IMR-90 (cell line): ENCODE data around the gene RALGAPA2. TPM values are rescaled to one million over a fixed set of nuclear protein-coding genes. Genes with fewer than 3 reads are reported as not detected.

ENCODE experiments used
- ATAC-seq: fragments of 200-7000 bp; cut with Tn5 transposase; 2 replicates; pipeline ENCODE4 v1.9.1; 2020; ENCODE audit warnings: low read depth, mild to moderate bottlenecking, moderate library complexity
- BruUV-seq: library from RNA; stranded (reverse); fragments of 400-500 nt; replicated peaks from 2 replicates; lab custom pipeline; 2021; lab: Mats Ljungman, UMichigan
- CTCF ChIA-PET: fragments of 300-600 bp; formaldehyde crosslinking; extraction: SDS; loops from one replicate; lab custom pipeline; 2021; ENCODE audit warnings: antibody characterized with exemption; lab: Yijun Ruan, JAX
- POLR2A ChIA-PET: fragments of 300-600 bp; sonication (Branson Sonifier 250); formaldehyde crosslinking; loops from one replicate; lab custom pipeline; 2022; ENCODE audit warnings: antibody characterized with exemption; ENCODE audit not compliant: unreplicated experiment; lab: Charles Lee
- DNase-seq: peaks from one replicate; pipeline ENCODE4 v3.0.0; 2013
- H2AFZ ChIP-seq: replicated peaks from 2 replicates; pipeline ENCODE3; 2013; ENCODE audit warnings: low read length, mild to moderate bottlenecking; ENCODE audit not compliant: poor library complexity
- H2AK5ac ChIP-seq: 2 replicates; pipeline ENCODE4 v1.6.1; 2013; ENCODE audit warnings: low read depth, low read length, inconsistent platforms
- H2AK9ac ChIP-seq: replicated peaks from 2 replicates; pipeline ENCODE3; 2013; ENCODE audit warnings: mild to moderate bottlenecking, low read depth, low read length, moderate library complexity; ENCODE audit not compliant: poor library complexity
- H2BK120ac ChIP-seq: 2 replicates; pipeline ENCODE4 v1.6.1; 2013; ENCODE audit warnings: low read depth, low read length, inconsistent platforms
- H2BK15ac ChIP-seq: 3 replicates; pipeline ENCODE4 v1.6.1; 2013; ENCODE audit warnings: low read depth, low read length, inconsistent platforms
- H2BK20ac ChIP-seq: 2 replicates; pipeline ENCODE4 v1.6.1; 2013; ENCODE audit warnings: low read depth, mild to moderate bottlenecking, inconsistent platforms, low read length, moderate library complexity
- H2BK5ac ChIP-seq: 2 replicates; pipeline ENCODE4 v1.6.1; 2013; ENCODE audit warnings: mild to moderate bottlenecking, low read depth, low read length, inconsistent platforms; ENCODE audit not compliant: poor library complexity, severe bottlenecking
- H3K14ac ChIP-seq: replicated peaks from 2 replicates; pipeline ENCODE4 v1.6.1; 2013; ENCODE audit warnings: low read depth, low read length, inconsistent platforms
- H3K18ac ChIP-seq: 2 replicates; pipeline ENCODE4 v1.6.1; 2013; ENCODE audit warnings: low read depth, low read length, control low read depth
- H3K23ac ChIP-seq: 2 replicates; pipeline ENCODE4 v1.6.1; 2013; ENCODE audit warnings: low read depth, low read length, inconsistent platforms
- H3K27ac ChIP-seq: 2 replicates; pipeline ENCODE4 v1.5.1; 2013; ENCODE audit warnings: mild to moderate bottlenecking, control low read depth, low read length; ENCODE audit not compliant: insufficient read depth
- H3K27me3 ChIP-seq: 2 replicates; pipeline ENCODE4 v1.6.1; 2013; ENCODE audit warnings: low read length; ENCODE audit not compliant: control insufficient read depth, insufficient read depth
- H3K36me3 ChIP-seq: 2 replicates; pipeline ENCODE4 v1.6.1; 2013; ENCODE audit warnings: low read length, mixed read lengths; ENCODE audit not compliant: control insufficient read depth, insufficient read depth
- H3K4ac ChIP-seq: 2 replicates; pipeline ENCODE4 v1.6.1; 2013; ENCODE audit warnings: low read depth, low read length, inconsistent platforms
- H3K4me1 ChIP-seq: 2 replicates; pipeline ENCODE4 v1.6.1; 2013; ENCODE audit warnings: low read length, mixed read lengths; ENCODE audit not compliant: control insufficient read depth, insufficient read depth
- H3K4me2 ChIP-seq: 2 replicates; pipeline ENCODE4 v1.6.1; 2013; ENCODE audit warnings: low read depth, mild to moderate bottlenecking, control low read depth, low read length, moderate library complexity
- H3K4me3 ChIP-seq: 2 replicates; pipeline ENCODE4 v1.5.1; 2013; ENCODE audit warnings: low read depth, mild to moderate bottlenecking, control low read depth, low read length, moderate library complexity; ENCODE audit not compliant: insufficient read depth
- H3K56ac ChIP-seq: 2 replicates; pipeline ENCODE4 v1.6.1; 2013; ENCODE audit warnings: low read length, inconsistent platforms; ENCODE audit not compliant: insufficient read depth; ENCODE audit errors: extremely low read depth
- H3K79me1 ChIP-seq, 2 experiments: 2 replicates each; pipeline ENCODE4 v1.6.1; 2013; ENCODE audit warnings: low read length in 2 of 2, inconsistent platforms in 1 of 2, low read depth in 1 of 2
- H3K9ac ChIP-seq: 2 replicates; pipeline ENCODE4 v1.6.1; 2013; ENCODE audit warnings: low read depth, low read length, control low read depth
- H3K9me1 ChIP-seq: 2 replicates; pipeline ENCODE4 v1.6.1; 2013; ENCODE audit warnings: low read length, inconsistent platforms; ENCODE audit not compliant: insufficient read depth
- H3K9me3 ChIP-seq: 2 replicates; pipeline ENCODE4 v1.6.1; 2013; ENCODE audit warnings: low read length; ENCODE audit not compliant: control insufficient read depth, insufficient read depth
- H4K20me1 ChIP-seq: 2 replicates; pipeline ENCODE4 v1.6.1; 2013; ENCODE audit warnings: low read length, inconsistent platforms; ENCODE audit not compliant: insufficient read depth
- H4K5ac ChIP-seq: 2 replicates; pipeline ENCODE4 v1.6.1; 2013; ENCODE audit warnings: mild to moderate bottlenecking, low read depth, low read length, control low read depth
- H4K8ac ChIP-seq, 2 experiments: 2 replicates each; pipeline ENCODE4 v1.6.1; 2013; ENCODE audit warnings: low read depth in 2 of 2, low read length in 2 of 2, control low read depth in 1 of 2, inconsistent platforms in 1 of 2
- H4K91ac ChIP-seq: 2 replicates; pipeline ENCODE4 v1.6.1; 2013; ENCODE audit warnings: low read depth, low read length, inconsistent platforms; ENCODE audit not compliant: insufficient read depth
- BHLHE40 ChIP-seq: fragments of 150-350 bp; IDR thresholded peaks from 2 replicates; pipeline ENCODE4 v1.6.1; 2016; ENCODE audit warnings: mild to moderate bottlenecking, low read depth, low read length
- CTCF ChIP-seq: conservative IDR thresholded peaks from 2 replicates; pipeline ENCODE4 v1.5.1; 2012; ENCODE audit warnings: mild to moderate bottlenecking, low read depth, low read length, improper control_type of control experiment
- ELK1 ChIP-seq: fragments of 150-350 bp; IDR thresholded peaks from 2 replicates; pipeline ENCODE4 v1.6.1; 2016; ENCODE audit warnings: low read depth, mild to moderate bottlenecking, low read length, moderate library complexity, borderline replicate concordance
- WGBS, 2 experiments: methylation state at CpG; one replicate each; pipeline versions ENCODE4 v1.1.5 to v1.1.7; 2013; ENCODE audit warnings: missing lambda C conversion rate in 2 of 2; ENCODE audit not compliant: insufficient read length in 1 of 2; ENCODE audit errors: extremely low coverage in 2 of 2; 5-methylcytosine and 5-hydroxymethylcytosine counted together
- dilution Hi-C: fragments of 300-500 bp; cut with HindIII; formaldehyde crosslinking; loops from one replicate; pipeline ENCODE4 v1.14.3; 2018; ENCODE audit warnings: low sequenced_read_pairs; ENCODE audit not compliant: unreplicated experiment
- in situ Hi-C: fragments of 300-500 bp; cut with MboI; formaldehyde crosslinking; loops from 3 replicates; pipeline ENCODE4 v1.14.3; 2019; ENCODE audit warnings: low sequenced_read_pairs, inconsistent platforms, mixed read lengths
- intact Hi-C: fragments of 100-400 bp; cut with micrococcal nuclease; formaldehyde crosslinking; loops from 2 replicates; pipeline ENCODE4 v1.10.0; 2022
- polyA plus RNA-seq, 3 experiments: library from polyadenylated mRNA; depleted of rRNA; stranded (reverse); fragments of >200 nt; gene quantifications; 2 replicates each; pipeline ENCODE4 v1.2.3, GENCODE V29; 2012; ENCODE audit warnings: low replicate concordance in 1 of 3
- total RNA-seq: library from RNA; depleted of rRNA; stranded (reverse); fragments of >200 nt; gene quantifications from 2 replicates; pipeline ENCODE4 v1.2.3, GENCODE V29; 2012

The RALGAPA2 gene
- total and polyA plus RNA-seq, 2 of the 4 experiments (the other 2 are of a cell fraction), result 1.3 to 3.9 TPM

GRCh38 chr20:20752712-20753111, 40.3 kb upstream of the RALGAPA2 start:
- Histone ChIP-seq H3K9ac (no peak overlapping the region), H3K36me3 (no peaks in the 10 kb centered on the region), H3K23ac (no peak overlapping the region), H4K8ac (no peak overlapping the region), H2AK9ac (no peak overlapping the region), H3K4me2 (no peak overlapping the region), H3K79me1 (no peaks in the 10 kb centered on the region), H4K20me1 (no peaks in the 10 kb centered on the region), H3K27ac (no peak overlapping the region), H4K5ac (no peak overlapping the region), H3K27me3 (no peaks in the 10 kb centered on the region), H3K18ac (no peak overlapping the region), H2AK5ac (no peak overlapping the region), H3K4ac (no peak overlapping the region), H3K56ac (no peak overlapping the region), H3K4me3 (no peak overlapping the region), H3K14ac (no peak overlapping the region), H2BK15ac (no peak overlapping the region), H4K91ac (no peak overlapping the region), H2BK20ac (no peak overlapping the region), H2BK5ac (no peak overlapping the region), H2BK120ac (no peak overlapping the region), H3K4me1 (no peaks in the 10 kb centered on the region), H3K9me1 (no peaks in the 10 kb centered on the region), H2AFZ (no peak overlapping the region), H3K9me3 (no peaks in the 10 kb centered on the region)
- ATAC-seq (no peak), DNase-seq (no peak)
- in situ Hi-C loops (no loop called here), intact Hi-C loops (no loop called here), dilution Hi-C loops (no loop called here)
- BruUV-seq, result no TSS peak
- ChIA-PET CTCF (no interaction called here), POLR2A (no interaction called here)
- WGBS, 2 experiments, result no CpG with 5 or more reads among the region's 5 CpGs
- no peak for TF ChIP-seq ELK1
- TF ChIP-seq BHLHE40, result no peak
- TF ChIP-seq CTCF, result no peak
